ENCODE results near the gene SPNS3. TPM values are rescaled to one million over a fixed set of nuclear protein-coding genes. Genes with fewer than 3 reads are reported as not detected.

Gene SPNS3
- total RNA-seq, 2 donors from 2014 or later: 2.4 to 5.8 TPM

GRCh38 chr17:4483012-4483840 lies 49.5 kb downstream of the SPNS3 start:
- Mint-ChIP-seq H3K36me3 (ENCODE audit: low read depth) (no peaks in the 10 kb centered on the region), H3K9me3 (no peaks in the 10 kb centered on the region), H3K27me3 (no peaks in the 10 kb centered on the region), H3K27ac (no peak overlapping the region), H3K4me1 (peaks cover 25% of the 10 kb centered on the region), H3K4me3 (no peak overlapping the region)
- no peak for ATAC-seq (replicated peaks)

- H3K9me3 Mint-ChIP-seq: no peaks in the 10 kb centered on the region
- H3K4me3 Mint-ChIP-seq: peak overlapping the region; percentile 89
- peak overlapping the region; percentile 93 for H3K27ac Mint-ChIP-seq
- peak; percentile 97 for ATAC-seq (replicated peaks)
- peaks cover 22% of the 10 kb centered on the region for H3K4me1 Mint-ChIP-seq
- no peaks in the 10 kb centered on the region for H3K36me3 Mint-ChIP-seq (ENCODE audit: low read depth)
- H3K27me3 Mint-ChIP-seq: no peaks in the 10 kb centered on the region
Measured at GRCh38 chr17:4485676-4486646, 52.2 kb downstream of the SPNS3 start.

GRCh38 chr17:4487296-4487695 lies 53.6 kb downstream of the SPNS3 start:
- no peak for ATAC-seq (replicated peaks)
- Mint-ChIP-seq H3K4me1 (peaks cover 17% of the 10 kb centered on the region), H3K4me3 (no peak overlapping the region), H3K36me3 (ENCODE audit: low read depth) (no peaks in the 10 kb centered on the region), H3K27ac (no peak overlapping the region), H3K27me3 (no peaks in the 10 kb centered on the region), H3K9me3 (no peaks in the 10 kb centered on the region)

- ATAC-seq (replicated peaks): no peak
- Mint-ChIP-seq H3K4me3 (no peak overlapping the region), H3K9me3 (no peaks in the 10 kb centered on the region), H3K36me3 (ENCODE audit: low read depth) (no peaks in the 10 kb centered on the region), H3K27ac (no peak overlapping the region), H3K27me3 (no peaks in the 10 kb centered on the region), H3K4me1 (peaks cover 21% of the 10 kb centered on the region)
Measured at GRCh38 chr17:4487820-4488716, 54.3 kb downstream of the SPNS3 start.

- H3K4me3 Mint-ChIP-seq: no peak overlapping the region
- no peaks in the 10 kb centered on the region for H3K27me3 Mint-ChIP-seq
- no peaks in the 10 kb centered on the region for H3K9me3 Mint-ChIP-seq
- peaks cover 25% of the 10 kb centered on the region for H3K4me1 Mint-ChIP-seq
- H3K27ac Mint-ChIP-seq: no peak overlapping the region
- ATAC-seq (replicated peaks): no peak
- no peaks in the 10 kb centered on the region for H3K36me3 Mint-ChIP-seq (ENCODE audit: low read depth)
Measured at GRCh38 chr17:4488989-4489595, 55.4 kb downstream of the SPNS3 start.

- H3K4me1 Mint-ChIP-seq: peaks cover 21% of the 10 kb centered on the region
- no peak for ATAC-seq (replicated peaks)
- no peaks in the 10 kb centered on the region for H3K27me3 Mint-ChIP-seq
- H3K27ac Mint-ChIP-seq: no peak overlapping the region
- H3K9me3 Mint-ChIP-seq: no peaks in the 10 kb centered on the region
- no peak overlapping the region for H3K4me3 Mint-ChIP-seq
- H3K36me3 Mint-ChIP-seq (ENCODE audit: low read depth): no peaks in the 10 kb centered on the region
Measured at GRCh38 chr17:4490109-4490591, 56.4 kb downstream of the SPNS3 start.

- Mint-ChIP-seq H3K4me3 (no peak overlapping the region), H3K9me3 (no peaks in the 10 kb centered on the region), H3K27ac (no peak overlapping the region), H3K4me1 (peaks cover 20% of the 10 kb centered on the region), H3K27me3 (no peaks in the 10 kb centered on the region), H3K36me3 (ENCODE audit: low read depth) (no peaks in the 10 kb centered on the region)
- ATAC-seq (replicated peaks): no peak
Measured at GRCh38 chr17:4490637-4491061, 56.9 kb downstream of the SPNS3 start.

GRCh38 chr17:4492721-4493561 lies 59.2 kb downstream of the SPNS3 start:
- no peaks in the 10 kb centered on the region for H3K36me3 Mint-ChIP-seq (ENCODE audit: low read depth)
- no peaks in the 10 kb centered on the region for H3K27me3 Mint-ChIP-seq
- H3K4me3 Mint-ChIP-seq: no peak overlapping the region
- H3K9me3 Mint-ChIP-seq: no peaks in the 10 kb centered on the region
- no peak overlapping the region for H3K27ac Mint-ChIP-seq
- peaks cover 8% of the 10 kb centered on the region for H3K4me1 Mint-ChIP-seq
- ATAC-seq (replicated peaks): peak; percentile 81

- peaks cover 22% of the 10 kb centered on the region for H3K27me3 Mint-ChIP-seq
- peaks cover 21% of the 10 kb centered on the region for H3K4me1 Mint-ChIP-seq
- no peaks in the 10 kb centered on the region for H3K36me3 Mint-ChIP-seq (ENCODE audit: low read depth)
- no peak overlapping the region for H3K27ac Mint-ChIP-seq
- H3K4me3 Mint-ChIP-seq: peak overlapping the region; percentile 16
- ATAC-seq (replicated peaks): no peak
- H3K9me3 Mint-ChIP-seq: no peaks in the 10 kb centered on the region
Measured at GRCh38 chr17:4497101-4497824, 63.5 kb downstream of the SPNS3 start.

- Mint-ChIP-seq H3K27me3 (peaks cover 28% of the 10 kb centered on the region), H3K9me3 (no peaks in the 10 kb centered on the region), H3K4me1 (peaks cover 13% of the 10 kb centered on the region)
Measured at GRCh38 chr17:4498461-4499397, 65.0 kb downstream of the SPNS3 start, which contains the start of gene SPNS2. Gene SPNS2, plus strand, starts transcription at chr17:4498881. Its CDS starts 167 bp downstream, at chr17:4499048.

GRCh38 chr17:4499431-4500190 lies 65.9 kb downstream of the SPNS3 start:
- peaks cover 28% of the 10 kb centered on the region for H3K27me3 Mint-ChIP-seq
- peak overlapping the region; percentile 67 for H3K4me3 Mint-ChIP-seq
- peaks cover 21% of the 10 kb centered on the region for H3K4me1 Mint-ChIP-seq
- no peak overlapping the region for H3K27ac Mint-ChIP-seq
- H3K36me3 Mint-ChIP-seq (ENCODE audit: low read depth): no peaks in the 10 kb centered on the region
- H3K9me3 Mint-ChIP-seq: no peaks in the 10 kb centered on the region
- ATAC-seq (replicated peaks): peak; percentile 19

More at GRCh38 chr17:4498461-4499397, 65.0 kb downstream of the SPNS3 start, which contains the start of gene SPNS2:
- Mint-ChIP-seq H3K4me3 (peak within 1 kb of the TSS; percentile 67), H3K36me3 (ENCODE audit: low read depth) (no peaks in the 10 kb centered on the region), H3K27ac (no peak within 1 kb of the TSS)
- peak; percentile 90 for ATAC-seq (replicated peaks)
